HG03108 (cell line): Measurements from ENCODE around the gene ATG7.
"Not testable (repeated sequence)": the region's sequence is repeated elsewhere in the genome, so short reads cannot be mapped to it uniquely, and the experiment has no call there.

Experiments
- ATAC-seq: cut with Tn5 transposase; IDR thresholded peaks from one replicate; pipeline ENCODE4 v1.9.1; 2021; ENCODE audit warnings: moderate library complexity; ENCODE audit not compliant: unreplicated experiment

The ATG7 gene

DNA sequence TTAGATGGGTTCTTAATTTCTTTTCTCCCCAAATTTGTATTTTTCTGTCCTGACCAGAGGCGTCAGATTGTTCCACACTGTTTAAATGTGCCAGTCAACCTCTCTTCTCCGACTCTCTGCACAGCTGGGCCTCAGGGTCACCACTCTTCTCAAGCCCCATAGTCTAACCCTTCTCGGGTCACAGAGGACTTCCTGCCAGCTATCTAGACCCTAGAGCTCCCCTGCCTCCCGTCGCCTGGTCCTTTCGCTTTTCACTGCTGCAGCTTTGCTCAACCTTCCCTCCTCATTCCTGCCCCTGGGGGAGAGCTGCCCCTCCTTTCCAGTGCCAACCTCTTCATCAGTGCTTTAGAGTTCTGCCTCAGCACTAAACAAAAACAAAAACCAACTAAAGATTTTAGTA is 151.7 kb downstream of the ATG7 start:
- no peak for ATAC-seq

DNA sequence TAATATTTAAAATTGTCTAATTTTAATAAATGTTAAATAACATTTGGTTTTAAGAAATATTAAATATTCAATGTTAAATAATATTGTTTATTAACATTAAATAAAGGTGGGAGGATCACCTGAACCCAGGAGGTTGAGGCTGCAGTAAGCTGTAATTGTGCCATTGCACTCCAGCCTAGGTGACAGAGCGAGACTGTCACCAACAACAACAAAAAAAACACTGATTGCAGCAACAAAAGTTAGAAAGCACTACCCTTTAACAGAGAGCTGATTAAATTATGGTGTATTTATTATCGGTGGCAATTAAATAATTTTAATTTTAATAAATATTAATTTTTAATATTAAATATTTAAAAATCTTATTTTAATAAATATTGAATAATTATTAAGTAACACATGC is 152.1 kb downstream of the ATG7 start:
- no peak for ATAC-seq

DNA sequence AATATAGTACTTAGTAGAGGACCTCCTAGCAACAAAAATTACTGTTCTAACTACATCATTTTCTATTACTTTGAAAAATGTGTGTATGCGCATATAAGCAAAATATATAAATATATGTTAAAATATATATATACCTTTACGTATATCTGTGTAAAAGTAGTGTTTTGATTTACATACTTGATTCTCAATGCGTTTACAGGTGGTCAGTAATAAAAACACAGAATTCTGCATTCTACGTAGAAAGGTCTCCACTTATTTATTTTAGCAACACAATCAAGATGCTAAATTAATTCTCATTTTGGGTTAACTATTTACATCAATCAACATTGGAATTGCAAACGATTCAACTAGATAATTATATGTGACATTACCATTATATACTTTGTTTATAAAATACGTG is 158.0 kb downstream of the ATG7 start:
- ATAC-seq, result no peak

DNA sequence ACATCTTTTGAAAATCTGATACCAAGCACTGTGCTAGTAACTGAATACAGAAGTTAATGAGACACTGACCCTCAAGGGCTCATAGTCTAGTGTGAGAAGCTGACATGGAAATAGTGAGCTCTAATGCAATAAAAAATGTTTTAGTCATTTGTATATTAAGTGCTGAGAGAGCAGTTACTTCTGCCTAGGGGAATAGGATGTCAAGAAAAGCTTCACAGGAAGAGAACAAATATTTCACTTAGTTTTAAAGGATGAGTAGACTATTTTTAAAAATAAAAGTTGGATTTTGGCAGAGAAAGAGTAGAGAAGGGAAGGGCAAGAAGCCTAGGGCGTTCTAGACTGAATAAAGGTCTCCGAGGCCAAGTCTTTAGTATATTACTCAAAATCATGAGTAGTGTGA is 158.4 kb downstream of the ATG7 start:
- no peak for ATAC-seq

DNA sequence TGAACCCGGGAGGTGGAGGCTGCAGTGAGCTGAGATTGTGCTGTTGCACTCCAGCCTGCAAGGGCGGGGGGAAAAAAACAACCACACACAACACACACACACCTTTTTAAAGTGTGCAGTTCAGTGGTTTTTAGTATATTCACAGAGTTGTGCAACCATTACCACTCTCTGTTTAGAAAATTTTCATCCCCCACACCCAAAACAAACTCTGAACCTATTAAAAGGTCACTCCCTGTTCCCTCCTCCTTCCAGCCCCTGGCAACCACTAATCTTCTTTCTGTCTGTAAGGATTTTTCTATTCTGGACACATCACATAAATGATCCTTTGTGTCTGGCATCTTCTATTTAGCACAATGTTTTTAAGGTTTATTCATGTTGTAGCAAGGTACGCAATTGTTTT is 159.1 kb downstream of the ATG7 start:
- ATAC-seq, result no peak

DNA sequence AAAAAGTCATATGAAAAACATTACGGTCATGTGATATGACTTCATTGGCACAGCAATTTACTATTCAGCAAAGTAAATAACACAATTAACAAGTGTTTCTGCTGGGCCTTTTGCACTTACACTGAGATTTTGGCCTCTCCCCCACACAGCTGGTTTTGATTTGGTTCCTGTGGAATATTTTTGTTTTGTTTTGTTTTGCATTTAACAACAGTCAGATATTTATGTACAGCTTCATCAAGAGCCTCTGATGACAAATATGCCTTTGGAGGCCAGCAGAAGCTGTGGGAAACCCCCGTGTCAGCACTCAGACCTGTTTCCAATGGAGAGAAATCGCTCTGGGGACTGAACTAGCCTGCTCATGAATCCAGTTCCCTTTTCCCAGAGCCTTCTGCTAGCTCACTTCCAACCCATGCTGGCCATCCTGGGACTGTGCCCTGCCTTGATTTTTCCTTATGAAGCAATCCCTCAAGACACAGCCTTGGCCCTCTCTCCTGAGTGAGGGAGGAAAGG is 161.9 kb downstream of the ATG7 start:
- no peak for ATAC-seq

DNA sequence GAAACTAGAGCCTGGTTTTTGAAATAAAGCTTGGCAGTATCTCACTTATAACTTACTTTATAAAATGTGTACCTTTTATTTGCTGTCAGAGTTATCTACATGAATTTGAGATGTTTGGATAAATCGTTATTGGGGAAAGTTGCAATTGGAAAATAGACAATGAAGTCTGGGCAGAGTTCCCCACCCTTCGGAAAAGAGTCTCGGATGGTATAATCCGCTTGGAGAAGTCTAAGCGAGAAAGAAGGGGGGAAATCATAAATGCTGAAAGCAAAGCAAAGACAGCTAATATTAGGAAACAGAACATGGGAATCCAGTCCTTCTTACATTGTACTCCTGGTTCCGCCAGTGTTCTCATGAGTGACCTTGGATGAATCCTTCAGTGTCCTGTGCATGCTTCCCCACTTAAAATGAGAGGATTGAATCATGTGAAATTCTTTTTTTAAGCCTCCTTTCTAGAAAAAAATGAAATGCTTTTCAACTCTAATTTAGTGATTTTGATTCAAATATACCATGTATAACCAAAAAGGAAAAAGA is 162.4 kb downstream of the ATG7 start:
- no peak for ATAC-seq

DNA sequence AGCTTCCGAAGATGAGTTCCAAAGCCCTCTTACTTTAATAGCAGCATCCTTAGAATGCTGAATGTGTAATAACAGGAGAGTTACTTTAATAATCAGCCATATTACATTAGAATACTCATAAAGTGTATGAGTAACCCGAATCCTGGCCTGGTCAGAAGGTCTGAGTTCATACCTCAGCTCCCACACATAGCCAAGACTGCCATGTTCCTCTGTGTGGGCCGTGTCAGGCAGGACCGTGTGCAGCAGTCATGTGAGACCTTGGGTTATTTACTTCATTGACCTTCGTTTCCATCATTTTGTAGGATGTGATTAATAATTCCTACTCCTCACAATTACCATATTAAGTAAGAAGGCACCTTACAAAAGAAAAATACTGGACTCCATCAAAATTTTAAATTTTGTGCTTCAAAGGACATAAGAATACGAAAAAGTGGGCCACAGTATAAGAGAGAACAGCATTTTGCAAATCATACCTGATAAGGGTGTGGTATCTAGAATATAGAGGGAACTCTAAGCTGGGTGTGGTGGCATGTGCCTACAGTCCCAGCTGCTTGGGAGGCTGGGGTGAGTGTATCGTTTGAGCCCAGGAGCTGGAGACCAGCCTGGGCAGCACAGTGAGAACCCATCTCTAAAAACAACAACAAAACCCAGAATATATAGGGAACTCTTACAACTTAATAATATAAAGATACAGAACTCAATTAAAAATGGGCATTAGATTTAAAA is 163.4 kb downstream of the ATG7 start:
- ATAC-seq, result no peak

DNA sequence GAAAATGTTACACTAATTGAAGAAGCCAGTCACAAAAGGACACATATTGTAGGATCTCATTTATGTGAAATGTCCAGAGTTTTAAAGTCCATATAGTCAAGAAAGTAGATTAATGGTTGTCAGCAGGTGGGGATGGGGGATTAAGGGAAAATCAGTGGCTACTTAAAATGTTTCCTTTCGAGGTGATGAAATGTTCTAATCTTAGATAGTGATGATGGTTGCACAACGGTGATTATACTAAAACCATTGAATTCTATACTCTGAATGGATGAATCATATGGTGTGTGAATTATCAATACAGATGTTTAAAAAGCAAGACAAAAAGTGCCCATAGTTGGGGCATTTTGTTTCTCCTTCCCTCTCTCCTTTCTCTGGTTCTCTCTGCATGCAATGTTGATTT is 164.6 kb downstream of the ATG7 start:
- ATAC-seq, result no peak

DNA sequence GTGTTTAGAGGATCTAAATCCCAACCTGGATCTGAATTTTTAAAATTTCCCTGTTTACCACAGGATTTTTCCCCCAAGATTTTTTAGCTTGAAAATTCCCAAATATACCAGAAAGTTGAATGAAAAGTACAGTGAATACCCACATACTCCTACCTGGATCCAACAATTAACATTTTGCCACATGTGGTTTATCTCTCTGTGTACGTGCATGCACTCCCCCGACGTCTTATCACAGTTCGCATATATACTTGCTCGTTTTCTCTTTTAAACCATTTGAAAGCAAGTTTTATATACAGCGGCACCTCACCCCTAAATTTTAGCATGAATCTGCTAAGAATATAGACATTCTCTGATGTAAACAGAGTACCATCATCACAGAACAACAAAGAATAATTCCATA is 165.3 kb downstream of the ATG7 start:
- no peak for ATAC-seq

DNA sequence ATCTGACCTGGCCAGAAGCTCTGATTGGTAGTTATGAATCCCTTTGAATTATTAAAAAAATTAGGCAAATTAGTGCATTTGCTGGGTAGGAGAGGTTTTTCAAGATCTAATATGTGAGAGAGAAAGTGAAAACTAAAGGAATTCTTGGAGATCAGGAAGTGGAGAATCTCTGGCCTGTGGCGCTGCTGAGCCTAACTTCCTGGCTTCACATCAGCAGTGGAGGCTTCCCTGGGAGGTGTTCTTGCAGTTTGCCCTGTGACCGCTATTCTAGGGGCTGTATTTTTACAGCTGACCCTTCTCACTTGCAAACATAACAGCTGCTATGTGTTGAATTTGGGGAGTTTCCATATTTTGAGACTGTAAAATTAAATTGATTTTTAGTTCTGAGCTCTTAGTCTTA is 166.4 kb downstream of the ATG7 start:
- no peak for ATAC-seq

DNA sequence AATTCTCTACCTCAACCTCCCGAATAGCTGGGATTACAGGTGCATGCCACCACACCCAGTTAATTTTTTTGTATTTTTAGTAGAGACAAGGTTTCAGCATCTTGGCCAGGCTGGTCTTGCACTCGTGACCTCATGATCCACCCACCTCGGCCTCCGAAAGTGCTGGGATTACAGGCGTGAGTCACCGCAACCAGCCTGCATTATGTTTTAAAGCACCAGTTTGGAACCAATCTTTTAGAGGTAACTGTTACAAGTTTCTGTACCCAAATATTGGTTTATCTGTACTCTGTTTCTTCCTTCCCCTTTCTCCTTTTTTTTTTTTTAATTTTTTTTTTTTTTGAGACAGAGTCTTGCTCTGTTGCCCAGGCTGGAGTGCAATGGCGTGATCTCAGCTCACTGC is 169.1 kb downstream of the ATG7 start:
- not testable (repeated sequence) for ATAC-seq

DNA sequence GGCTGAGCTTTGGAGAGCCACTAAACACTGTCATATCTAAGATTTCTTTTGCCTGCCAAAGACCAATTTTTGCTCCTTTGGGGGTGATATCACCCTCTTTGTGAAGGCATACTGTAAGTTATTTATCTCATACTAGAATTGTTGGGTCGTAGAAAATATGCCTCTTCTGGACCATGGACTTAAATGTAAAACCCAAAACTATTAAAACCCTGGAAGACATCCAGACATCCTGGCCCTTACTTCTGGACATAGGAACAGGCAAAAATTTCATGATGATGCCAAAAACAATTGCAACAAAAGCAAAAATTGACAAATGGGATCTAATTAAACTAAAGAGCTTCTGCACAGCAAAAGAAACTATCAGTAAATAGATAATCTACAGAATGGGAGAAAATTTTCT is 172.2 kb downstream of the ATG7 start:
- ATAC-seq, result no peak

DNA sequence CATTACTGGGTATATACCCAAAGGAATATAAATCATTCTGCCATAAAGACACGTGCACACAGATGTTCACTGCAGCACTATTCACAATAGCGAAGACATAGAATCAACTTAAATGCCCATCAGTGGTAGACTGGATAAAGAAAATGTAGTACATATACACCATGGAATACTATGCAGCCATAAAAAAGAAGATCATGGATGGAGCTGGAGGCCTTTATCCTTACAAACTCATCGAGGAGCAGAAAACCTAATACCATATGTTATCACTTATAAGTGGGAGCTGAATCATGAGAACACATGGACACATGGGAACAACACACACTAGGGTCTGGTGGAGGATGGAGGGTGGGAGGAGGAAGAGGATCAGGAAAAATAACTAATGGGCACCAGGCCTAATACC is 173.0 kb downstream of the ATG7 start:
- ATAC-seq, result not testable (repeated sequence)

DNA sequence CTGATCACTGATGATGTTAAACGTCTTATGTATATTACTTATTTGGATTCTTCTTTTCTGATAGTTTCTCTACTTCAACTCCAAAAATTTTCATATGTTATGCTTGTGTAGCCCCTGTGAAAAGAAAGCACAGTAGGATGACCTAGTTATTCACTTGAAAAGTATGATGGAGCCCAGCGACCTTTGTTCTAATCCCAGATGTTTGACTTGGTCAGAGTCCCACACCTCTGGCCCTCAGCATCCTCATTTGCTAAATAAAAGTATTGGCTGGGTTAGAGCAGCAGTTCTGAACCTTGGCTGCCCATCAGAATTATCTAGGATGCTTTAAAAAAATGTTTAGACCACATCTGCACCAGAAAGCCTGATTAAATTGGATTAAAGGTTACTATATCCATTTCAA is 173.7 kb downstream of the ATG7 start:
- ATAC-seq, result no peak

DNA sequence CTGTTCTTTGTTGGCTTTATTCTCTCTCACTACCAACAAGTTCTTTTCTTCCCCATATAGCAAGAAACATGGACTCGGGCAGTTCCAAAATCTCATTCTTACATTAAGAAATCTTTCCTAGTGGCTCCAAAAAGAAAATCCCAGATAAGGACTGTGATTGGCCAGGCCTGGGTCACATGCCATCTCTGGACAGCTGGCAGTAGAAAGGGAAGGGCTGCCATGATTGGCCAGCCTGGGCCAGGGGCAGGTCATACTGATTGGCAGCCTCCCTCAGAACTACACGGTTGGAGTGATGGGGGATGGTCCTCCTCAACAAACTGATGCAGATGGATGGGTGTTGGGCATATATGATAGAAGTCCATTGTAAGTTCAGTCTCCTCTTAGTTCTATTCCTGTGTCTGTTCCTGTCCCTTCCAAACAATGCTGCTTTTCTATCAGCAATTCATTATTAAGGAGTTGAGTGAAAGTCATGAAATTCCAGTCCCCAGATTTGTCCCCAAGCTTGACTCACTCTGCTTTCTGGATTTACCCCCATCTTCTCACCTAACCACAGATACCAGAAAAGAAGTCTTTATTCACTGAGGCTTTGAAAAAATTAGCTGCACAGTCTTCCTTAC is 175.5 kb downstream of the ATG7 start:
- ATAC-seq, result no peak

DNA sequence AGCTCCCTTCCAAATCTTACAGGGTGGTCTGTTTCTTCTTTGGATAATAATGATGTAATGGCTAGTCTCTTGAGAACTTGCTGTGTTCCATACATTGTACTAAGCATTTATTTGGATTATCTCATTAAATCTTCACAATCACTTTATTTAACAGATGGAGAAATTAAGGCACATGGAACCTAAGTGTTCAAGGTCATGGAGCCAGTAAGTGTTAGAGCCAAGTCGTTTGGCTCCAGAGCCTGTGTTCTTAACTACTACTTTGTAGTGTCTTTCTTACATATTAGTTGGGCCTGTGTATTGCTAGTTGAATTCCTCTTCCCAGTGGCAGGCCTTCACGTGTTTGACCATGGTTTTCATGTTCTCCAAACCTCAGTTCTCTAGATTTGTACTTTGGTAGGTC is 177.8 kb downstream of the ATG7 start:
- ATAC-seq, result no peak

DNA sequence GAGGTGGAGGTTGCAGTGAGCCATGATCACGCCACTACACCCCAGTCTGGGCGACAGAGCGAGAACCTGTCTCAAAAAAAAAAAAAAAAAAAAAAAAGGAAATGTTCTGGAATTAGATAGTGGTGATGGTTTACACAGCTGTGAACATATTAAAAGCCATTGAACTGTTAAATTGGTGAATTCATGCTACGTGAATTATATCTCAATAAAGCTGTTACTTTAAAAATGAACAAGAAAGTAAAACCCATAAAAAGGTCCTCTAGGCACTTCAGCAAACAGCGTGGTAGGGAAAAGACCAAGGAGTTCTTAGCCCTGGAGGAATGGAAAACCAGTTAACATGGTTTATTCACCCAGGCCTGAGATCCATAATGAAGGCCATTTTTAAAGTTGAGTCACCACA is 180.1 kb downstream of the ATG7 start:
- no peak for ATAC-seq

DNA sequence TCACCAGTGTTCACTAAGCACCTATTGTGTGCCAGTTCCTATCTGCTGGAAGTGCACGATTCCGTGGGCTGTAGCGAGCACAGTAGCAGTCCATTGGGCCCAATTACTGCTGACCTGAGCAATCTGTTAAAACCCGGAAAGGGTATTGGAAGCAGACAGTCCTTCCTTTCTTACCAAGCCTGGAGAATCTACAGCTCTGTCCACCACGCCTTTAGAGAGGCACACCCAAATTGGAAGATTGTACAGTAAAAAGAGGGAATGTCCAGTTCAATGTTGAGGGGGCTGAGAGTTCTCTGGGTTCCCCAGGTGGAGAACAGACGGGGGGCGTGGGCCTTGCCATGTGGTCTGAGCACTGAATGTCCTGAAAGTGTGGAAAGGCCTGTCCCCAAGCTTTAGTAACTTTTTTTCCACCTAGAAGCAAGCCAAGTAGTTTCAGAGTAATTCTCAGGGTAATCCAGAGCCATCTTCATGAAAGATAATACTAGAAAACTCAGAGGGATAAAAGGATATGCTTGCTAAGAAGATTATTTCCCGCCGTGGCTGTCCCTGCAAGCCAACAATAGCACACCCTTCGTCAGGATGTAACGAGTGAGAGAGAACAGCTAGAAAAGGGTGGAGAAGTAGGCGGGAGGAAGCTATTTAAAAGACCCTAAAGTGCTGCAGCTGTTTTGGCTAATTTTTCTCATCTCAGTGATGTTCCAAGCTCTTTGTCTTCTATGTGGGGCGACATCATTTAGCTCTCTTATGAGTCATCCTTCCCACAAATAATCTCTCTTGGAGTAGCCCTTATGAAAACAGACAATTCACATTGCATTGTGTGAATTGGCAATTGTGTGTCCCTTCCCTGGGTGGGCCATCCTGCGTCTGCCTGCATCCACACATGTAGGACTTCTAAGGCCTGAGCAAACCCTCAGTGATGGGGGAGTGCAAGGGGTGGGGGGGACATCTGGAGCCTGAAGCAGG is 181.0 kb downstream of the ATG7 start:
- no peak for ATAC-seq

DNA sequence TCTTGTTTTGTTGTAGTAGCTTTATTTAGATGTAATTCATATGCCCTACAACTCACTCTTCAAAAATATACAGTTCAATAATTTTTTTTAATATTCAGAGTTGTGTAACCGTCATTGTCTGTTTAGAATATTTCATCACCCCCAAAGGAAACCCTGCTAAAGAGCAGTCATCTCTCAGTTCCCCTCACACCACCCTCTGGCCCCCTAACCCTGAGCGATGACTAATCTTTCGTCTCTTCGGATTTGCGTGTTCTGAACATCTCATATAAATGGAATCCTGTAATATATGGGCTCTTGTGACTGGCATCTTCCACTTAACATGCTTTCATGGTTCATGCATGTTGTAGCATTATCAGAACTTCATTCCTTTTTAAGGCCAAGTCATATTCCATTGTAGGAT is 183.8 kb downstream of the ATG7 start:
- ATAC-seq, result no peak

DNA sequence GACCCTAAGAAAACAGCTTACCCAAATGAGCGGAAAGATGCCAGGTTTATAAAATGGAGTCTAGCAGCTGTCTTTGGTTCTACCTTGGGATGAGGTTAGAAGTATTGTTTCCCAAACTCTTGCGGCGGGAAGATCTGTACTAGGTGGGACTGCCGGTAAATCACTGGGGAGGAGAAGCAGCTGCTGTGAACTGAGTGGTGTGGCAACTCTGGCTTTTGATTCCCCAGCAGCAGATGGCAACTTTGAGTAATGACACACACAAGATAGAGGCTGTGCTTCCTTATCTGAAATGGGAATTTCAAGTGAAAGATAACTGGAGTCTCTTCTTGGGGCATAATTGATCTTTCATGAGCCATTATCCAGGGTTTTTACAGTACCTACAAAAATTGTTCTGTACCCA is 184.9 kb downstream of the ATG7 start:
- ATAC-seq, result no peak
